PFSK-1 (cell line): ENCODE results near the gene C10orf95.

Source experiments
- FOXP2 ChIP-seq: optimal IDR thresholded peaks from 2 replicates; pipeline ENCODE3; 2011; ENCODE audit warnings: borderline replicate concordance, control low read depth, inconsistent platforms; ENCODE audit not compliant: insufficient read depth; ENCODE audit errors: extremely low read length, extremely low read depth
- POLR2AphosphoS5 ChIP-seq: IDR thresholded peaks from 2 replicates; pipeline ENCODE4 v1.6.1; 2012; ENCODE audit warnings: low read depth, mild to moderate bottlenecking, control low read depth, low read length, moderate library complexity
- SIN3A ChIP-seq: IDR thresholded peaks from 2 replicates; pipeline ENCODE4 v1.6.1; 2012; ENCODE audit warnings: mild to moderate bottlenecking, low read length, moderate library complexity, borderline replicate concordance; ENCODE audit not compliant: insufficient read depth
- TAF1 ChIP-seq: IDR thresholded peaks from 2 replicates; pipeline ENCODE4 v1.6.1; 2012; ENCODE audit warnings: low read length, control low read depth, borderline replicate concordance; ENCODE audit not compliant: insufficient read depth
- TF ChIP-seq, protein P1 (sequence below), 2 experiments: IDR thresholded peaks; 2 replicates each; pipeline versions ENCODE4 v1.6.1 to v1.8.0; 2011 to 2012; ENCODE audit warnings: low read depth in 2 of 2, low read length in 2 of 2, control low read depth in 1 of 2, inconsistent platforms in 1 of 2, mild to moderate bottlenecking in 1 of 2, moderate library complexity in 1 of 2; ENCODE audit not compliant: insufficient read depth in 1 of 2

The C10orf95 gene

DNA sequence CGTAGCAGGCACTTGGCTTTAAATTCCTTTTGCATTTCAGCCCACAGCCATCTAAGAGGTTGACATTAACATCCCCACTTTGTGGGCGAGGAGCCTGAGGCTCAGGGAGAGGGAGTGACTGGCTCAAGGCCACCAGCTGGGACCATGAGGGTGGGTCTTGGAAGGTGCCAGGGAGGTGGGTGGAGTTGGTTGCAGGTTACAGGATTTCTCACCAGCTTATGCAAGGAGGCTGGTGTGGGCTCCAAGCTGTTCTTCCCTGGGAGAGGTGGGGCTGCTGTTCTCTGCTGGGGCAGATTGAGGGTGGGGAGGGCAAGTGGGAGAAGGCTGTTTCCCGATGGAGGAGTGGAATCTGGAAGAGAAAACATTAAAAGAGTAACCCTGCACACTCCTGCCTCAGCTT is 14.1 kb upstream of the C10orf95 start:
- TF ChIP-seq SIN3A (no peak), TAF1 (no peak), POLR2AphosphoS5 (no peak), FOXP2 (no peak)

DNA sequence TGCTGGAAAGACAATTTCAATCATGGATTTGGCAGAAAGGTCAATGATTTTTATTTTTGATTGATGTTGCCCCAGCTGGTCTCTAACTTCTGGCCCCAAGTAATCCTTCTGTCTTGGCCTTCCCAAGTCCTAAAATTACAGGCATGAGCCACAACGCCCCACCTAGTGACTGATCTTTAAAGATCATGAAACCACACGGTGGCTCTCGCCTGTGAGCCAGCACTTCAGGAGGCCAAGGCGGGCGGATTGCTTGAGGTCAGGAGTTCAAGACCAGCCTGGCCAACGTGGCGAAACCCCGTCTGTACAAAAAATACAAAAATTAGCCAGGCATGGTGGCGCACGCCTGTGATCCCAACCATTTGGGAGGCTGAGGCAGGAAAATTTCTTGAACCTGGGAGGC is 12.6 kb upstream of the C10orf95 start:
- TF ChIP-seq, protein P1, sequence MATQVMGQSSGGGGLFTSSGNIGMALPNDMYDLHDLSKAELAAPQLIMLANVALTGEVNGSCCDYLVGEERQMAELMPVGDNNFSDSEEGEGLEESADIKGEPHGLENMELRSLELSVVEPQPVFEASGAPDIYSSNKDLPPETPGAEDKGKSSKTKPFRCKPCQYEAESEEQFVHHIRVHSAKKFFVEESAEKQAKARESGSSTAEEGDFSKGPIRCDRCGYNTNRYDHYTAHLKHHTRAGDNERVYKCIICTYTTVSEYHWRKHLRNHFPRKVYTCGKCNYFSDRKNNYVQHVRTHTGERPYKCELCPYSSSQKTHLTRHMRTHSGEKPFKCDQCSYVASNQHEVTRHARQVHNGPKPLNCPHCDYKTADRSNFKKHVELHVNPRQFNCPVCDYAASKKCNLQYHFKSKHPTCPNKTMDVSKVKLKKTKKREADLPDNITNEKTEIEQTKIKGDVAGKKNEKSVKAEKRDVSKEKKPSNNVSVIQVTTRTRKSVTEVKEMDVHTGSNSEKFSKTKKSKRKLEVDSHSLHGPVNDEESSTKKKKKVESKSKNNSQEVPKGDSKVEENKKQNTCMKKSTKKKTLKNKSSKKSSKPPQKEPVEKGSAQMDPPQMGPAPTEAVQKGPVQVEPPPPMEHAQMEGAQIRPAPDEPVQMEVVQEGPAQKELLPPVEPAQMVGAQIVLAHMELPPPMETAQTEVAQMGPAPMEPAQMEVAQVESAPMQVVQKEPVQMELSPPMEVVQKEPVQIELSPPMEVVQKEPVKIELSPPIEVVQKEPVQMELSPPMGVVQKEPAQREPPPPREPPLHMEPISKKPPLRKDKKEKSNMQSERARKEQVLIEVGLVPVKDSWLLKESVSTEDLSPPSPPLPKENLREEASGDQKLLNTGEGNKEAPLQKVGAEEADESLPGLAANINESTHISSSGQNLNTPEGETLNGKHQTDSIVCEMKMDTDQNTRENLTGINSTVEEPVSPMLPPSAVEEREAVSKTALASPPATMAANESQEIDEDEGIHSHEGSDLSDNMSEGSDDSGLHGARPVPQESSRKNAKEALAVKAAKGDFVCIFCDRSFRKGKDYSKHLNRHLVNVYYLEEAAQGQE (IDR thresholded peaks at IDR 0.05; ENCODE audit: insufficient read depth in 1 of 2, low read depth in 2 of 2, low read length in 2 of 2), result no peak
- TF ChIP-seq TAF1, result no peak
- no peak for TF ChIP-seq FOXP2
- TF ChIP-seq POLR2AphosphoS5, result no peak
- no peak for TF ChIP-seq SIN3A

DNA sequence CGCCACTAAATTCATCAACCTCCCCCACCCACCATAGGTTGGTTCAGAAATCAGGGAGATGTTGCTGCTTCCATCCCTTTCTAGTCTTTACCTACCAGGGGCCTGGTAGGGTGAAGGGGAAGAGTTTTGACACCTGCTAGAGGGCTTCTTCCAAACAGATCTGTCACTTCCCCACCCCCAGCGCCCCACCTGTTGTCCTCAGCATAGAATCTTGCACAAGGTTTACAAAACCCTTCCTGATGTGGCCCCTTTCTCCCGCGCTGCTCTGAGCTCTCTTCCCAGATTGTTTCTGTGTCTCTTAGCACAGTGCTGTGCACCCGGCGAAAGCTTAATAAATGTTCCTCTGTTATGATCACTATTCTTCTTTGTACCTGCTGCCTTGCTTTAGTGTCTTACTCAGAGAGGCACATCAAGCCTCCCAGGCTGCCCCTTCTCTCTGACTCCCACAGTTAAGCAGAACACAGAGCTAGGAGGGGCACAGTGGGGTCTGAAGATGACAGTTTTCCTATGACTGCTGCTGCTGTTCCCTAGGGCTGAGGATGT is 11.2 kb upstream of the C10orf95 start:
- TF ChIP-seq FOXP2 (no peak), POLR2AphosphoS5 (no peak), TAF1 (no peak), SIN3A (no peak)
- TF ChIP-seq, protein P1 (IDR thresholded peaks at IDR 0.05; ENCODE audit: insufficient read depth in 1 of 2, low read depth in 2 of 2, low read length in 2 of 2), result no peak

DNA sequence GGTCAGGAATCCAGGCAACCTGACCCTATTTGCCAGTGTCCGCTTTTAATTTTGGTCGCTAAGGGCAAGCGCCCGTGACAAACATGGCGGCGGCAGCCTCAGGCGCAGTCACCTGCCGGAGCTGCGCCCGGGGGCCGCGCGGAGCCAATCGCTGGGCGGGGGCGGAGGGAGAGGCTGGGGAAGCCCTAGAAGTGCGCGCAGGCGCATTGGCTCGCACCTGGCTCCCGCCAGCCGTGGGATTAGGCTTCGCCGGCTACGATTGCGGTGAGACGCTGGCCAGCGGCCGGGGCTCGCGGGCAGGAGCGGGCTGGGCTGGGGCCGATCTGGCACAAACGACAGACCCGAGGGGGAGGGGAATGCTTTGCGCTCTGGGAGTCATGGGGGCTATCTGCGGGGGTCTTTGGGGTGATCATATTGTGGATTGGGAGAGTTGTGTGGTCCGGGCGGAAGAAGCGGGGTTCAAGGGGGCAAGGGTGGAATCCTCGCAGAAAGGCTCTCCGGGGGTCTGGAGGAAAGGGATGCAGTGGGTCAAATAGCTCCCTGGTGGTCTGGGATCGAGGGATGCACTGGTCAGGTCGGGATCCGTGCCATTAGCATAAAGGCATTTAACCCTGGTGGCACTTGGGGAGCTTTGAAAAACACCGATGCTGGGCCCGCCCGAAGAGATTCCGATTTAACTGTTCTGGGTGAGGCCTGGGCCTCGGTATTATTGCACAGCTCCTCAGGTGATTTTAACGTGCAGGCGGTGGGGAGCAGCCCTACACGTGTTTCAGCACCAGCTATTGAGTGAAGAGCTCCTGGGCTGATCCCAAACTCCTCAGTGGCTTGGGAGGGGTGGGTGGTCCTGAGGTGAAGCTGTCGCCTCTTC is 10.1 kb upstream of the C10orf95 start:
- no peak for TF ChIP-seq FOXP2
- TF ChIP-seq, protein P1 (IDR thresholded peaks at IDR 0.05; ENCODE audit: insufficient read depth in 1 of 2, low read depth in 2 of 2, low read length in 2 of 2), result peak; percentile 48 to 85; a peak in 3 of 4 replicates
- TF ChIP-seq TAF1, result no peak
- no peak for TF ChIP-seq SIN3A
- peak; percentile 67; the same call in 1 of the 2 replicates for TF ChIP-seq POLR2AphosphoS5

DNA sequence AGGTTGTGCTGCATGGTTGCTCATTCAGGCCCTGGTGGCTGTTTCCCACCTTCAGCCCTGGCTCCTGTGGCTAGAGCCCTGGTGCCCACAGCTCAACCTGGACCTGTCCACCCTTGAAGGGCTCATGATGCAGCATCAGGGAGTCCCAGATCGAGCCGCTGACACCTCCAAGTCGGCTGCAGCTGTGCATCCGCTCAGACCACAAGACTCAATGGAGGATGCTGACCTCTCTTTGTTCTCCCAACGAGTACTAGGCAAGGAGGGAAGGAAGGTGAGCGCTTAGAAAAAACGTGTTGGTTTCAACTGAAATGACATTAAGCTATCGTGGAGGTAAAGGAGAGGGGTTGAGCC is 9.5 kb upstream of the C10orf95 start:
- TF ChIP-seq FOXP2, result no peak
- TF ChIP-seq, protein P1 (IDR thresholded peaks at IDR 0.05; ENCODE audit: insufficient read depth in 1 of 2, low read depth in 2 of 2, low read length in 2 of 2), result no peak
- TF ChIP-seq SIN3A, result no peak
- no peak for TF ChIP-seq POLR2AphosphoS5
